Psoas muscle (tissue), 8 donors: Measurements from ENCODE around the gene EIF4B. TPM values are rescaled to one million over a fixed set of nuclear protein-coding genes. Genes with fewer than 3 reads are reported as not detected.

Source experiments
- ATAC-seq, 4 donors: fragments of 200-7000 bp; cut with Tn5 transposase; one replicate each; pipeline ENCODE4 v1.9.1; 2020; ENCODE audit warnings: moderate library complexity in 3 of 4, mild to moderate bottlenecking in 2 of 4
- DNase-seq, 2 donors: peaks; one replicate each; pipeline ENCODE4 v3.0.0-alpha.2; 2020
- H3K27ac ChIP-seq: fragments of 200-600 bp; one replicate; pipeline ENCODE4 v1.8.0; 2022
- H3K27me3 ChIP-seq, 3 donors: fragments of 200-600 bp in 1 of 3; one replicate each; pipeline versions ENCODE4 v1.6.1 to v1.8.0; 2013 to 2022; ENCODE audit warnings: low read length in 2 of 3, mild to moderate bottlenecking in 2 of 3, moderate library complexity in 1 of 3; ENCODE audit not compliant: insufficient read depth in 3 of 3
- H3K36me3 ChIP-seq, 2 donors: fragments of 200-600 bp in 1 of 2; one replicate each; pipeline versions ENCODE4 v1.6.1 to v1.8.0; 2013 to 2022; ENCODE audit warnings: low read depth in 1 of 2, mild to moderate bottlenecking in 1 of 2, moderate library complexity in 1 of 2; ENCODE audit not compliant: insufficient read depth in 1 of 2
- H3K4me1 ChIP-seq: fragments of 200-600 bp; one replicate; pipeline ENCODE4 v1.8.0; 2022
- H3K4me3 ChIP-seq: fragments of 200-600 bp; one replicate; pipeline ENCODE4 v1.8.0; 2022; ENCODE audit warnings: mild to moderate bottlenecking
- H3K9me3 ChIP-seq: fragments of 200-600 bp; one replicate; pipeline ENCODE4 v1.8.0; 2022
- CTCF ChIP-seq: fragments of 200-600 bp; IDR thresholded peaks from one replicate; pipeline ENCODE4 v1.8.0; 2022; ENCODE audit warnings: antibody characterized with exemption
- WGBS, 3 donors: extraction: QIAGEN DNeasy Blood & Tissue Kit; methylation state at CpG; one replicate each; pipeline versions ENCODE4 v1.1.6 to v1.1.7; 2013; 5-methylcytosine and 5-hydroxymethylcytosine counted together
- intact Hi-C, 2 donors: fragments of 100-400 bp; cut with DNase I; formaldehyde crosslinking; loops; one replicate each; pipeline versions ENCODE4 v1.11.0 to v1.14.2; 2022
- polyA plus RNA-seq, 3 donors: library from polyadenylated mRNA; stranded (reverse); fragments of 200-250 nt; gene quantifications; one replicate each; pipeline ENCODE4 v1.2.3, GENCODE V29; 2013
- total RNA-seq, 4 donors: library from RNA; stranded (reverse); fragmentation: NEBNext Ultra II Directional in 2 of 4; extraction: Animal tissue kit (Norgen Biotek cat#: 25700) in 2 of 4; gene quantifications; one replicate each; pipeline versions ENCODE4 v1.2.1 to v1.2.4, GENCODE V29; 2021 to 2023
- donor health status: healthy with polysubstance abuse.
- donor health status: DM: no; HTN: no; CAD: no; lungs with moderate emphysema.
- donor health status: Bipolar disorder and iron deficiency.
- donor health status: healthy.
- donor health status: DM: yes; HTN: yes; CAD: no.
- donor health status: DM: no; HTN: no; CAD: no.
- donor health status: DM: no; HTN: no; CAD: no.
- donor health status: DM: yes; HTN: yes; CAD: no.

EIF4B gene
- total and polyA plus RNA-seq, 7 donors = 150 to 669 (median 565) TPM

GRCh38 chr12:52975820-52976573 lies 30.3 kb upstream of the EIF4B start:
- no peaks in the 10 kb centered on the region for H3K9me3 ChIP-seq
- H3K4me1 ChIP-seq = no peaks in the 10 kb centered on the region
- no peak for DNase-seq
- peaks cover 0 to 19% (median 5%) of the 10 kb centered on the region in 3 donors for H3K27me3 ChIP-seq
- no peak for ATAC-seq
- no peak for TF ChIP-seq CTCF
- intact Hi-C loops = loop anchor here in 1 of 2 donors (5.0 to 10.0 kb wide), 2 partner anchors 394 to 601 kb away; no protein-coding TSS in a partner anchor
- no peaks in the 10 kb centered on the region for H3K36me3 ChIP-seq
- H3K27ac ChIP-seq = no peak overlapping the region
- 61 to 64% (median 64%) methylated on average over 11 of the region's 11 CpGs for WGBS, 3 donors
- no peak overlapping the region for H3K4me3 ChIP-seq

DNA sequence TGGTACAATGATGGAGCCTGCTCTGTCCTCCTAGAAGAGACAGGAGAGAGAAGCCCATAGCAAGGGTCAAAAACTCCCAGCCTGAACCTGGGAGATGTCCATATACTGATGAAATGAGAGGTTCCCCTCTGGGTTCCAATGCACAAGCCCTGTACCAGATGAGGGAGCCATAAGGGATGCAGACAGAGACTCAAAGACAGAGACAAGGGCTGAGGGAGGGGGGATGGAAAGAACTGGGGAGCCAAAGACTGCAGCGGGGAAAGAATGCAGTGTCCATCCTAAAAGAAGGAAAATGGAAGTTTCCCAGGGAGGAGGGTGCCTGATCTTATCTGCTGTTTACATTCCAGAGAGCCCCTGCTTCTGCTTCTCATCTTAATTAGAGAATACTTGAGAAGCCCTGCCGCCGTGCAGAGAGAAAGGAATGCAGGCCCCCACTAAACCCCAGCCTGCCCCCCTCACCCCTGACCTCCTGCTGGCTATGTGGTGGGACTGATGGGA lies 29.6 kb upstream of the EIF4B start:
- no peak overlapping the region for H3K4me3 ChIP-seq
- intact Hi-C loops = loop anchor here in 1 of 2 donors (5.0 to 10.0 kb wide), 2 partner anchors 394 to 602 kb away; no protein-coding TSS in a partner anchor
- no peak for TF ChIP-seq CTCF
- H3K27ac ChIP-seq = no peak overlapping the region
- H3K9me3 ChIP-seq = no peaks in the 10 kb centered on the region
- DNase-seq (no peak), ATAC-seq (no peak)
- no peaks in the 10 kb centered on the region for H3K4me1 ChIP-seq
- WGBS, 3 donors = 34 to 58% (median 43%) methylated on average over 3 of the region's 3 CpGs
- no peaks in the 10 kb centered on the region for H3K36me3 ChIP-seq
- peaks cover 0 to 19% (median 5%) of the 10 kb centered on the region in 3 donors for H3K27me3 ChIP-seq

DNA sequence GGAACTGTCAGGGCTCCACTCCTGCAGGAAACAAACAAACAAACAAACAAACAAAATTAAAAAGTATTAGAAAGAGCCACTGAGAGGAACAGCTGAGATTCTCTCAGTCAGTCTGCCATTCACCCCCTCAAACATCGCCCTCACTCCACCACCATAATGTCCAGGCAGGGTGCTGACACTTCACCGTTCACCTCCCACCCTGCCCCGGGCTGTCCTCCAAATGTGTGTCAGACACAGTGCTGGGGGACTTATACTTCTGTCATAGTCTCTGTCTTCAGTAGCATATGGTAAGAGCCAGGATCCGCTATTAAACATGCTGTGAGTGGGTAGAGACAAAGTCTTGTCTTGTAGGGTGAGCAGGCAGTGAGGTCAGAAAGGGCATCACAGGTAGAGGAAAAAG lies 29.1 kb upstream of the EIF4B start:
- H3K27me3 ChIP-seq = peaks cover 0 to 19% (median 5%) of the 10 kb centered on the region in 3 donors
- TF ChIP-seq CTCF = no peak
- intact Hi-C loops = loop anchor here in 1 of 2 donors (5.0 to 10.0 kb wide), 2 partner anchors 395 to 602 kb away; no protein-coding TSS in a partner anchor
- no peak for ATAC-seq
- no peaks in the 10 kb centered on the region for H3K36me3 ChIP-seq
- H3K27ac ChIP-seq = no peak overlapping the region
- no peaks in the 10 kb centered on the region for H3K9me3 ChIP-seq
- no peak for DNase-seq
- no peaks in the 10 kb centered on the region for H3K4me1 ChIP-seq
- H3K4me3 ChIP-seq = no peak overlapping the region
- 53 to 58% (median 56%) methylated on average over 4 of the region's 4 CpGs for WGBS, 3 donors

GRCh38 chr12:52980096-52980649 lies 26.1 kb upstream of the EIF4B start:
- H3K27ac ChIP-seq = no peak overlapping the region
- H3K36me3 ChIP-seq = no peaks in the 10 kb centered on the region
- peaks cover 0 to 19% (median 5%) of the 10 kb centered on the region in 3 donors for H3K27me3 ChIP-seq
- WGBS, 3 donors = 23 to 54% (median 30%) methylated on average over 4 of the region's 4 CpGs
- no peak overlapping the region for H3K4me3 ChIP-seq
- no peaks in the 10 kb centered on the region for H3K9me3 ChIP-seq
- DNase-seq = no peak
- ATAC-seq = no peak
- TF ChIP-seq CTCF = no peak
- intact Hi-C loops = loop anchor here (1.0 to 5.0 kb wide), 3 partner anchors 94 to 823 kb away; no protein-coding TSS in a partner anchor
- H3K4me1 ChIP-seq = no peaks in the 10 kb centered on the region
